ENCODE results near the gene ELFN2.

ELFN2 gene, protein sequence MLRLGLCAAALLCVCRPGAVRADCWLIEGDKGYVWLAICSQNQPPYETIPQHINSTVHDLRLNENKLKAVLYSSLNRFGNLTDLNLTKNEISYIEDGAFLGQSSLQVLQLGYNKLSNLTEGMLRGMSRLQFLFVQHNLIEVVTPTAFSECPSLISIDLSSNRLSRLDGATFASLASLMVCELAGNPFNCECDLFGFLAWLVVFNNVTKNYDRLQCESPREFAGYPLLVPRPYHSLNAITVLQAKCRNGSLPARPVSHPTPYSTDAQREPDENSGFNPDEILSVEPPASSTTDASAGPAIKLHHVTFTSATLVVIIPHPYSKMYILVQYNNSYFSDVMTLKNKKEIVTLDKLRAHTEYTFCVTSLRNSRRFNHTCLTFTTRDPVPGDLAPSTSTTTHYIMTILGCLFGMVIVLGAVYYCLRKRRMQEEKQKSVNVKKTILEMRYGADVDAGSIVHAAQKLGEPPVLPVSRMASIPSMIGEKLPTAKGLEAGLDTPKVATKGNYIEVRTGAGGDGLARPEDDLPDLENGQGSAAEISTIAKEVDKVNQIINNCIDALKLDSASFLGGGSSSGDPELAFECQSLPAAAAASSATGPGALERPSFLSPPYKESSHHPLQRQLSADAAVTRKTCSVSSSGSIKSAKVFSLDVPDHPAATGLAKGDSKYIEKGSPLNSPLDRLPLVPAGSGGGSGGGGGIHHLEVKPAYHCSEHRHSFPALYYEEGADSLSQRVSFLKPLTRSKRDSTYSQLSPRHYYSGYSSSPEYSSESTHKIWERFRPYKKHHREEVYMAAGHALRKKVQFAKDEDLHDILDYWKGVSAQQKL

DNA sequence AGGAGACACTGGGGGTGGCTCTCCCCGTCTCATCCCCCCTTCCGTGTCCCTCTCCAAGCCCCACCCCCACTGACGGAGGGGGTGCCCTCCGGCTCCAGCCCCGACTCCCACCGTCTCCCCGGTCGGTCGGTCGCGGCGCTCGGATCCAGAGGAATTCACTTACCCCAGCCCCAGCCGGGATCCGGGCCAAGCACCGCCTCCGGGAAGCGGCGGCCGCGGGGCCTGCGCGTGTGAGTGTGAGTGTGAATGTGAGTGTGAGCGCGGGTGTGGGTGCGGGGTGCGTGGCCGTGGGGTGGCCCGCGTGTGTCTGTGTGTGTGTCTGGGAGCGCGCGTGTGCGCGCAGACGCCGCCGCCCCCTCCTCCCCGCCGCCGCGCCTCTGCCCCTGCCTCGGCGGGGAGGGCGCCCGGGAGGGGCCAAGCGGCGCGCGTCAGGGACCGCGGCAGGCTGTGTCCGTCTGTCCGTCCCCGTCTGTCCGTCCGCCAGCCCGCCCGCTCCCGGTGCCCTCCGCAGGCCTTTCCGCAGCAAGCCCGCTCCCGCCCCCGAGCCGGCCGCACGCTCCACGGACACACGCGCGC lies at the start of gene ELFN2:
Gene ELFN2 (minus strand): TSS at position 345 of the 576 bp plus-strand sequence. CDS start 51,945 bp downstream, outside the sequence.
- TF ChIP-seq, protein P1, sequence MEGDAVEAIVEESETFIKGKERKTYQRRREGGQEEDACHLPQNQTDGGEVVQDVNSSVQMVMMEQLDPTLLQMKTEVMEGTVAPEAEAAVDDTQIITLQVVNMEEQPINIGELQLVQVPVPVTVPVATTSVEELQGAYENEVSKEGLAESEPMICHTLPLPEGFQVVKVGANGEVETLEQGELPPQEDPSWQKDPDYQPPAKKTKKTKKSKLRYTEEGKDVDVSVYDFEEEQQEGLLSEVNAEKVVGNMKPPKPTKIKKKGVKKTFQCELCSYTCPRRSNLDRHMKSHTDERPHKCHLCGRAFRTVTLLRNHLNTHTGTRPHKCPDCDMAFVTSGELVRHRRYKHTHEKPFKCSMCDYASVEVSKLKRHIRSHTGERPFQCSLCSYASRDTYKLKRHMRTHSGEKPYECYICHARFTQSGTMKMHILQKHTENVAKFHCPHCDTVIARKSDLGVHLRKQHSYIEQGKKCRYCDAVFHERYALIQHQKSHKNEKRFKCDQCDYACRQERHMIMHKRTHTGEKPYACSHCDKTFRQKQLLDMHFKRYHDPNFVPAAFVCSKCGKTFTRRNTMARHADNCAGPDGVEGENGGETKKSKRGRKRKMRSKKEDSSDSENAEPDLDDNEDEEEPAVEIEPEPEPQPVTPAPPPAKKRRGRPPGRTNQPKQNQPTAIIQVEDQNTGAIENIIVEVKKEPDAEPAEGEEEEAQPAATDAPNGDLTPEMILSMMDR (IDR thresholded peaks at IDR 0.05; ENCODE audit: control insufficient read depth, insufficient read depth, low read depth, low read length, missing control alignments) = no peak
- peak within 1 kb of the TSS; percentile 67 for H3K4me3 ChIP-seq (ENCODE audit: control insufficient read depth, low read depth, low read length)
- no peak for DNase-seq (ENCODE audit: low read depth)

DNA sequence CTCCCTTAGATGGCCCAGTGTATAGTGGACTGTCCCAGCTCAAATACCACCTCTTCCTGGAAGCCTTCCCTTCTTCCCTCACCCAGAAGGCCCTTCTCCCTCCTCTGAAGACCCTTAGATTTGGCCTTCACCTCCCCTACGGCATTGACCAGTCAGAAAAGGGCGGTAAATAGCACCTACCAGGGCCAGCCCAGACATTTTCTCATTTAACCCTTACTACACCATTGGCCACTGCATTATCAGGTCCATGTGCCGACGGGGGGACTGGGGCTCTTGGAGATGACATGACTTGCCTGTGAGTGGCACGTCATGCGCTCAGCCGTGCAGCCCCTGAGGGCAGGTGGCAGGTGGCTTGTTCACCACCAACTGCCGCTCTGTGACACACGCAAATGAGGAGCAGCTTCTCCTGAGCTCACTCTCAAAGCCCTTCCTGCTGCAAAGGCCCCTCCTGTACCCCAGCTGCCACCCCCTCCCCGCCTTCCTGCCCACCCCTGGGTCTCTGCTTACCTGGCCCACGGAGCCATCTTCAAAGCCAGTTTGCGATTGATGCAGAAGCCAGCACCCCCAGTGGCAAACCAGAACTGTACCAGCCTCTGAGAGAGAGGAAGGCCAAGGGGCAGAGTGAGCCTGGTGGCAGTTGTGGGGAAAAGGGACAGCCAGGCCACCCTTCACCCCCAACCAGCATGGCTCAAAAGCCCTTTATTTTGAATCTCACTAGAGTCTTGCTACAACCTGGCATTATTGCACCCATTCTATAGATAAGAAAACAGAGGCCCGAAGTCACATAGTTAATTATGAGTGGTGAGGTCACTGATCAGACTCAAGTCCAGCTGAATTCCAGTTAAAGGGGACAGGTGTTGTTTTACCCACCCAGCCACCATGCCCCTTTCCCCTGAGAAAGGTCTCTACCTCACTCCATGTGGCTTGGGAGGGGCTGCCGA lies 49.4 kb upstream of the ELFN2 start:
- H3K4me3 ChIP-seq (ENCODE audit: control insufficient read depth, low read depth, low read length) = no peak overlapping the region
- TF ChIP-seq, protein P1 (IDR thresholded peaks at IDR 0.05; ENCODE audit: control insufficient read depth, insufficient read depth, low read depth, low read length, missing control alignments) = no peak
- no peak for DNase-seq (ENCODE audit: low read depth)

DNA sequence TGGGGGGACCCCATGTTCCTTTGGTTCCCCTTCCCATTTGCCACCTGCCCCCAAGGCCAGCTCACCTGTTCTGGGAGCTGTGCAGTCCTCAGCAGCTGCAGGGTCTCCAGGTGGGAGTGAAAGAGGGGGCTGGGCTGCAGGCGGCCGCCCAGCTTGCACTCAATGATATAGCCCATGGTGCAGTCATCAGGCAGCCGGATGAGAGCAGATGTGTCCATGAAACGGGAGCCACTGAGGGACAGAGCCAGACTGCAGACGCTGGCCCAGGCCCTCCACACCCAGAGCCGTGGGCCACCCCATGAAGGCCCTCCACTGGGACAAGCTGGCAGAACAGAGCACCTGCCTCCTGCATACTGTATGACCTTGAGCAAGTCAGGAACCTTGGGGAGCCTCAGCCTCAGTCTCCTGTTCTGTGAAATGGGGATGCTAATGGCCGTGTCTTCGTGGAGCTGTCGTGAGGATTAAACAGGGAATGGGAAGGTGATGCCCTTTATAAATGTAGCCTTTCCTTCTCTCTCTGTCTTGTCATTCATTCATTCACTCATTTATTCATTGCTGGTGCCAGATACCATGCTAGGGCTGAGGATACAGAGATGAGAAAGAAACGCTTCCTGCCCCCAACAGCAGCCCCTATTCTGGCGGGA lies 47.3 kb upstream of the ELFN2 start:
- H3K4me3 ChIP-seq (ENCODE audit: control insufficient read depth, low read depth, low read length) = no peak overlapping the region
- TF ChIP-seq, protein P1 (IDR thresholded peaks at IDR 0.05; ENCODE audit: control insufficient read depth, insufficient read depth, low read depth, low read length, missing control alignments) = no peak

DNA sequence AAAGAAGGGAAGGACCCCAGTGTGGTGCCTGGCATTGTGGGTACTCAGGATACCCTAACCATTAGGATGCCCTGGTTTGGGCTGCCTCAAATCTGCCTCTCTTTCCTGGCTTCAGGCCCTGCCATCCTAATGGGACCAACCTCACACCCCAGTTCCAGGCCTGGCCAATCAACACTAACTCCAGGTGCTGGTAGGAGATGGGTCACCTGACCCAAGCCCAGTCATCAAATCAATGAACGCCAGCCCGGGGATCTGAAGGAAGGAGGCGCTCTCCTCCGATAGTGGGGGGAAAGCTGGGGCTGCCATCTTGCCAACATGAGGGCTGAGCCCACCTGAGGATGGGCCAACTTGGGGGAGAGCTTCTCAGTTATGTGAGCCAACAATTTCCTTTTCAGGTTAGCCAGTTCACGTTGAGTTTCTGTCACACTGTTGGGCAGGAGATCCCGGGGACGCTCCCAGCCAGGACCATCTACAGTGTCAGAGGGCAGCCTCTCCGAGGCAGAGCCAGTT lies 46.2 kb upstream of the ELFN2 start:
- TF ChIP-seq, protein P1 (IDR thresholded peaks at IDR 0.05; ENCODE audit: control insufficient read depth, insufficient read depth, low read depth, low read length, missing control alignments) = no peak
- DNase-seq (ENCODE audit: low read depth) = no peak
- H3K4me3 ChIP-seq (ENCODE audit: control insufficient read depth, low read depth, low read length) = no peak overlapping the region

More for the DNA sequence above, 47.3 kb upstream of the ELFN2 start:
- no peak for DNase-seq (ENCODE audit: low read depth)

DNA sequence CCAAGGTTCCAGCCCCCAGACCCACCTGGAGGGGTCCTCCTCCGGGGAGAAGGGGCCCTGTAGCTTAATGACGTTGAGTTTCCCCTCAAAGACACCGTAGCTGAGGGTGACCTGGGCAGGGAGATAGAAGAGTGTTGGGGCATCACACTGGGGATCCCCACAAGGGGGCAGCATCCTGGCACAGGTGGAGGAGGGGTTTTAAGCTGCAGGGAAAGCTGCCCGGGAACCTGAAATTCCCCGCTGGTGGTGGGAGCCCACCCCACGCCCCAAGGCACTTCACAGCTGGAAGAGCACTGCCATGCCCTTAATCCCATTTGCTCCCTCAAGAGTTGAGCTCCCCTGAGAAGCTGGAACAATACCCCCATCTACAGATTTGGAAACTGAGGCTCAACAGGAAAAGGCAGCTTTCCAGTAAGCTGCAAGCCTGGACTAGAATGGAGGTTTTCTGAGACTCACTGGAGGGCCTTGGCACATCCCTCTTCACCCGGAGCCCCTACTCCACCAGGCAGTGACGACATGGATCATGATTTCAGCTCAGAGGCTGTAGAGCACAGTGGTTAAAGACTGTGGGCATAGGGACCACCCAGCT lies 45.2 kb upstream of the ELFN2 start:
- no peak for DNase-seq (ENCODE audit: low read depth)
- H3K4me3 ChIP-seq (ENCODE audit: control insufficient read depth, low read depth, low read length) = no peak overlapping the region
- TF ChIP-seq, protein P1 (IDR thresholded peaks at IDR 0.05; ENCODE audit: control insufficient read depth, insufficient read depth, low read depth, low read length, missing control alignments) = peak; percentile 70
